ENCODE data around the gene SWAP70. TPM values are rescaled to one million over a fixed set of nuclear protein-coding genes. Genes with fewer than 3 reads are reported as not detected.

The SWAP70 gene
- total RNA-seq, 1 experiment from 2014 or later = 20.0 TPM

DNA sequence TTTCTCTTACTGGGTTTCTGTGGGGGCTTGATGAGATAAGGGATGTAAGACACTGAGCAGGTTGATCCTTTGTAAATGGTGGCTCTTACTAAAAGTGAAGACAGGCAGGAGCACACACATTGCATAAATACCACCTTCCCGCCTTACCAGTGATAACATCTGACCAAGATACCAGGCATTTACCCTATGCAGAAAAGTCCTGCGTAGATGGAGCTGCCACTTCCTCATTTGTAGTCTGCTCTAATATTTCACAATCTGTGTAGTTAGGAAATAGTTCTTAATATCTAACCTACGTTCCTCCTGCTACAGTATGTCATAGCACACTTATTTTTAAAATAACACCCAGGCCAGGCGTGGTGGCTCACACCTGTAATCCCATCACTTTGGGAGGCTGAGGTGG lies 23.9 kb upstream of the SWAP70 start:
- DNase-seq = no peak
- Histone ChIP-seq H3K27me3 (no peaks in the 10 kb centered on the region), H3K9me3 (no peaks in the 10 kb centered on the region), H3K4me3 (no peak overlapping the region), H3K36me3 (no peaks in the 10 kb centered on the region)

DNA sequence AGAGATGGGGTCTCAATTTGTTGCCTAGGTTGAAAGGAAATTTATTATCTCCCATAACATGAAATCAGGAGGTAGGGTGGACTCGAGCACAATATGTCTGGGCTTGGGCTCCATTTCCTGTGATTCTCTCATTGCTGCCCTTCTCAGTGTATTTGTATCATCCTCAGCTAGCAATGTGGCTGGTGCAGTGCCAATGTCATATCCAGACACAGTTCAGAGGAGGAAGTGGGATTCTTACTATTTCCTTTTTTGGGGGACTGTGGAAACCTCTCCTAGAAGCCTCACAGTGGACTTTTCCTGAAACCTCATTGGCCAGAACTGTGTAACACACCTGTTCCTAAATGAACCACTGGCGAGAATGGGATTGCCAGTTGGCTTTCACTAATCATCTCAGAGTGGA lies 21.0 kb upstream of the SWAP70 start:
- Histone ChIP-seq H3K4me3 (no peak overlapping the region), H3K36me3 (no peaks in the 10 kb centered on the region), H3K27me3 (no peaks in the 10 kb centered on the region), H3K9me3 (no peaks in the 10 kb centered on the region)
- DNase-seq = no peak

DNA sequence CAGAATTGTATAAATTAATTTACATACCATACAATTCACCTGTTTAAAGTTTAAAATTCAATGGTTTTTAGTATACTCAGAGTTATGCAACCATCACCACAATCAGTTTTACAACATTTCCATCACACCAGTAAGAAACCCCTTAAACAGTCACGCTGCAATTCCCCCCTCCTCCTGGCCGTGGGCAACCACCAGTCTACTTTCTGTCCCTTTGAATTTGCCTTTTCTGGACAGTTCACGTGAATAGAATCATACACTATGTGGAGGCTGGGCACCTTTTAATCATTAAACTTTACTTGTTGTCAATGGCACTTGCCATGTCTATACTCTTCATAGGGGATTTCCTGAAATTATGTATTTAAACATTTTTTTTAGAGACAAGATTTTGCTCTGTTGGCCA lies 20.1 kb upstream of the SWAP70 start:
- Histone ChIP-seq H3K36me3 (no peaks in the 10 kb centered on the region), H3K9me3 (no peaks in the 10 kb centered on the region), H3K4me3 (no peak overlapping the region), H3K27me3 (no peaks in the 10 kb centered on the region)
- DNase-seq = no peak

- H3K4me3 ChIP-seq = no peak overlapping the region
- DNase-seq = no peak
- H3K27me3 ChIP-seq = no peaks in the 10 kb centered on the region
- H3K9me3 ChIP-seq = no peaks in the 10 kb centered on the region
- no peaks in the 10 kb centered on the region for H3K36me3 ChIP-seq
Measured at GRCh38 chr11:9645881-9646280, 18.0 kb upstream of the SWAP70 start.

- no peak for DNase-seq
- no peaks in the 10 kb centered on the region for H3K27me3 ChIP-seq
- H3K4me3 ChIP-seq = no peak overlapping the region
- H3K9me3 ChIP-seq = 0 out of 2 replicates have a peak, but pooled peaks cover 2% of the 10 kb centered on the region
- H3K36me3 ChIP-seq = no peaks in the 10 kb centered on the region
Measured at GRCh38 chr11:9646324-9646723, 17.6 kb upstream of the SWAP70 start.

DNA sequence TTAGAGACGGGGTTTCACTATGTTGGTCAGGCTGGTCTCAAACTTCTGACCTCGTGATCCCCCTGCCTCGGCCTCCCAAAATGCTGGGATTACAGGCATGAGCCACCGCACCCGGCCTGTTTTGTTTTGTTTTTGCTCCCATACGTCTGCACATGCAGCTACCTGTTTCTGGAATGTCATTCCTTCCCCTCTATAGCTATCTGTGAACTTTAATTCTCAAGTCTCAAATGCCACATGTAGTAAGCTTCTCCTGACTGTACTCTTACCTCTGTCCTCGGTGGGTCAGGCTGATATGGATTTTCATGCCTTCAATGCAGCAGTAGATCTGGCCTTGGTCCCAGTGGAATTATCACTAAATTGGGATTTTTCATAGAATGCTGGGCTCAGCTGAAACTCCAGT lies 12.4 kb upstream of the SWAP70 start:
- DNase-seq = no peak
- peaks cover 7% of the 10 kb centered on the region for H3K9me3 ChIP-seq
- no peak overlapping the region for H3K4me3 ChIP-seq
- H3K36me3 ChIP-seq = no peaks in the 10 kb centered on the region
- H3K27me3 ChIP-seq = no peaks in the 10 kb centered on the region

DNA sequence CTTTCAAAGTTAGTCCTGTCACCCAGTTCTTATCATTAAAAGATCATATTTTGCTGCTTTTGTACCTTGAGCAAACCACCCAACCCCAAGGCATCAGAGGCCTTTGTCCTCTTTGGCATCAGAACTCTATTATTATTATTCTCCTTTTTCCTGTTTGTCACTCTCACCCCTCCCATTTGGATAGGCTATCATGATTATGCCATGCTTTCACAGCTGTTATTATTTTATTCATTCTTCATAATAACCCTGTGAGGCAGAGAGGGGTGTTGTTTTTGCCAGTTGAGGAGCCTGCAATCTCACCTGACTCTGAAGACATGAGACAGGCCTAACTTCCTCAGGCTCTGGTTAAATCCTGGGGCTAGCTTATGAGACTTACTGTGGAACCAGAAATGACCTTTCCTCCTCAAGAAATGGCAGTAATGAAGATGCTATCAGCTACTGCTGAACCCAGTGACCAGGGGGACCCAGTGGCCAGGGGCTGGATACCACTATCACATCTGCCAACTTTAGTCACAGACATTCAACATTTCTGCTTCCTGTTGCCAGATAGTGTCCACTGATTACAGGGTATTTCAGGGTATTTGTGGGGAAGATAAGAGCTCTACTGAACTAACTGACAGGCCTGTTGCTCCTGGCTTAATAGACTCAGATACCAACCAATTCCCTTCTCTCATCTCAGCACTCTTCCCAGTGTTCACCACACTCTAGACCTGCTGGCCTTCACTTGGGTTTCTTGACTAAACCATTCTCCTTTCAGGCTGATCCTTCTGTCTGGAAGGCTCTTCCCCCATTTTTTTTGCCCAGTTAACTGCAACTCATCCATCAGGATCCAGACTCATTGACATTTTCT lies 11.8 kb upstream of the SWAP70 start:
- Histone ChIP-seq H3K9me3 (peaks cover 8% of the 10 kb centered on the region), H3K36me3 (no peaks in the 10 kb centered on the region), H3K4me3 (no peak overlapping the region), H3K27me3 (no peaks in the 10 kb centered on the region)
- no peak for DNase-seq

DNA sequence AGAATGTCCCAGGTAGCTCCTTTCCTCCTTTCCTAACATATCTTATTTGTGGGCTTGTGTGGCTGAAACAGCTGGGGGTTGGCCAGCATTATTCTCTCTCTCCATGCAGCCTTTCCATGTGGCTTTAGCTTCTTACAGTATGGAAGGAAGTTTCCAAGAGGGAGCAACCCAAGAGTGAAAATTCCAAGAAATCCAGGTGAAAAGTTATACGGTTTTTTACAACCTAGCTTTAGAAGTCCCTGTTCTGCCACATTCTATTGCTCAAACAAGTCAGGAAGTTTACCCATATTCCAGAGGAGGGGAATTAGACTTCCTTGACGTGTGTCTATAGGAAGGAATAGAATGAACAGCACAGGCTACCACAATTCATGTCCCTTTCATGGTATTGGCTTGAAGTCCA lies 10.0 kb upstream of the SWAP70 start:
- Histone ChIP-seq H3K4me3 (no peak overlapping the region), H3K27me3 (no peaks in the 10 kb centered on the region), H3K9me3 (peaks cover 8% of the 10 kb centered on the region), H3K36me3 (no peaks in the 10 kb centered on the region)
- no peak for DNase-seq

- H3K9me3 ChIP-seq = peaks cover 6% of the 10 kb centered on the region
- H3K27me3 ChIP-seq = no peaks in the 10 kb centered on the region
- no peak overlapping the region for H3K4me3 ChIP-seq
- no peaks in the 10 kb centered on the region for H3K36me3 ChIP-seq
- DNase-seq = no peak
Measured at GRCh38 chr11:9656864-9657263, 7.0 kb upstream of the SWAP70 start.

GRCh38 chr11:9657531-9657930 lies 6.3 kb upstream of the SWAP70 start:
- Histone ChIP-seq H3K36me3 (no peaks in the 10 kb centered on the region), H3K9me3 (peaks cover 6% of the 10 kb centered on the region), H3K4me3 (no peak overlapping the region), H3K27me3 (no peaks in the 10 kb centered on the region)
- DNase-seq = no peak

DNA sequence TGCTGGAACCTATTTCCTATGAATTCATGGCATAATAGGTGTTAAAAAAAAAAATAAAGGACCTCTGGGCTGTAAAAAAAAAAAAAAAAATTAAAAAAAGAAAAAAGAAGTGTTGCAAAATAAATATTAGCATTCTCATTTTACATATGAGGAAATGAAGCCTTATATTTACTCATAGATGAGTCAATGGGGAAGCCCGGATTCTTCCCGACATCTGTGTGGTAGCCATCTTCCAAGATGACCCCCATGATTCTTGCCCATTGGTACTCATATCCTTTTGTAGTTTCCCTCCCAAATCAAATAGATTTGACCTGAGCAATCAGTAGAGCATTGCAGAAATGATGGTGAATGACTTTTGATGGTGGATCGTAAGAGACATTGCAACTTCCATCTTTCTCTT lies 3.0 kb upstream of the SWAP70 start:
- H3K36me3 ChIP-seq = peaks cover 6% of the 10 kb centered on the region
- peaks cover 14% of the 10 kb centered on the region for H3K9me3 ChIP-seq
- H3K4me3 ChIP-seq = no peak overlapping the region
- DNase-seq = no peak
- no peaks in the 10 kb centered on the region for H3K27me3 ChIP-seq

GRCh38 chr11:9662273-9662672 lies 1.6 kb upstream of the SWAP70 start:
- Histone ChIP-seq H3K4me3 (no peak overlapping the region), H3K27me3 (no peaks in the 10 kb centered on the region), H3K9me3 (peaks cover 14% of the 10 kb centered on the region), H3K36me3 (peaks cover 15% of the 10 kb centered on the region)
- DNase-seq = no peak

- H3K36me3 ChIP-seq = peaks cover 19% of the 10 kb centered on the region
- H3K9me3 ChIP-seq = peaks cover 14% of the 10 kb centered on the region
- H3K4me3 ChIP-seq = peak overlapping the region; percentile 68
- DNase-seq = peak; percentile 63
- H3K27me3 ChIP-seq = no peaks in the 10 kb centered on the region
Measured at GRCh38 chr11:9664276-9665171, 647 bp downstream of the SWAP70 start.

DNA sequence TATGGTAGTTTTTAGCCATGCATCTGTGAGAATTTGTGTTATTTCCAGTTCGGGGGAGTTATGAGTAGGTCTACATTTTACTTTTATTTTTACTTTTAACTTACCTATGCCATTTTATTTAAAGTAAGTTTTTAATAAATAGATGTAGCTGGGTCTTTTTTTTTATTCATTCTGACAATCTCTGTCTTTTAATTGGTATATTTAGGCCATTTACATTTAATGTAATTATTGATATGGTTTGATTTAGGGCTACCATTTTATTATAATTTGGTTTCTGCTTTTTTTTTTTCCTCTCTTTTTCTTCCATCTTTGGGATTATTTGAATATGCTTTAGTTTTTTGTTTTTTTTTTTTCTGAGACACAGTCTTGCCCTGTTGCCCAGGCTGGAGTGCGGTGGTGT lies 1.9 kb downstream of the SWAP70 start:
- H3K9me3 ChIP-seq = peaks cover 14% of the 10 kb centered on the region
- H3K4me3 ChIP-seq = peak overlapping the region; percentile 68
- DNase-seq = no peak
- peaks cover 19% of the 10 kb centered on the region for H3K36me3 ChIP-seq
- no peaks in the 10 kb centered on the region for H3K27me3 ChIP-seq

DNA sequence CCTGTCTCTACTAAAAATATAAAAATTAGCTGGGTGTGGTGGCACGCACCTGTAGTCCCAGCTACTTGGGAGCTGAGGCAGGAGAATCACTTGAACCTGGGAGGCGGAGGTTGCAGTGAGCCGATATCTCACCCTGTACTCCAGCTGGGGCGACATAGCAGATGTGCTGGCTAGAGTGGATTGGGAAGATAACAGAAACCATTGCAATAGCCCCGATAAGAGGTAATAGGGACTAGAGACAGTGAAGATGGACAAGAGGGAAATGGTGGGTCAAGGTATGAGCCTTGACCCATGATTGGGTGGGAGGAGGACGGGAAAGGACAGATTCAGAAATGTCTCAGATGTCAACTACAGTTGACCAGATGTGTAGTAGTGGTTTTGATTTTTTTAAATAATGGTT lies 6.1 kb downstream of the SWAP70 start:
- no peak for DNase-seq
- Histone ChIP-seq H3K27me3 (no peaks in the 10 kb centered on the region), H3K9me3 (peaks cover 14% of the 10 kb centered on the region), H3K36me3 (peaks cover 23% of the 10 kb centered on the region), H3K4me3 (no peak overlapping the region)

- DNase-seq = no peak
- no peak overlapping the region for H3K4me3 ChIP-seq
- H3K36me3 ChIP-seq = peaks cover 7% of the 10 kb centered on the region
- no peaks in the 10 kb centered on the region for H3K27me3 ChIP-seq
- H3K9me3 ChIP-seq = no peaks in the 10 kb centered on the region
Measured at GRCh38 chr11:9672288-9672916, 8.5 kb downstream of the SWAP70 start.

DNA sequence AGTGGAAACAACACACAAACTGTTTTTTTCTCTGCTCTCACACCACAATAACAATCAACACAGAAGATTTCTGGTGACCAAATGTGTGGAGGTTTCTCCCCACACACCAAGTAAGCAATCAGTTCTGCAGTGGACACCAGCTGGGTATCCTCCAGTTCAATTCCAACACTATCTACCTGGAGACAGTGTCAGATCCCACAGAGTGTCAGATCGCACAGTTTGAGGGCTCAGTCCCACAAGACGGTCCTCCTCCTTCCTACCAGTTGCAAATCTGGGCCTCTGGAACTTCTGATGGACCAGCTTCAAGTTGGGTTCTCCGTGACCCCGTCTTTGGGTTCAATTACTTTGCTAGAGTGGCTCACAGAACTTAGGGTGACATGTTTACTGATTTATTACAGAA lies 9.0 kb downstream of the SWAP70 start:
- H3K4me3 ChIP-seq = no peak overlapping the region

More for the DNA sequence above, 9.0 kb downstream of the SWAP70 start:
- Histone ChIP-seq H3K27me3 (no peaks in the 10 kb centered on the region), H3K36me3 (peaks cover 5% of the 10 kb centered on the region), H3K9me3 (no peaks in the 10 kb centered on the region)
- no peak for DNase-seq
